IMR-90 (cell line): ENCODE results near the gene GABRB3. TPM values are rescaled to one million over a fixed set of nuclear protein-coding genes. Genes with fewer than 3 reads are reported as not detected.

ENCODE experiments used
- ATAC-seq: fragments of 200-7000 bp; cut with Tn5 transposase; 2 replicates; pipeline ENCODE4 v1.9.1; 2020; ENCODE audit warnings: low read depth, mild to moderate bottlenecking, moderate library complexity
- BruUV-seq: library from RNA; stranded (reverse); fragments of 400-500 nt; replicated peaks from 2 replicates; lab custom pipeline; 2021; lab: Mats Ljungman, UMichigan
- CTCF ChIA-PET: fragments of 300-600 bp; formaldehyde crosslinking; extraction: SDS; loops from one replicate; lab custom pipeline; 2021; ENCODE audit warnings: antibody characterized with exemption; lab: Yijun Ruan, JAX
- POLR2A ChIA-PET: fragments of 300-600 bp; sonication (Branson Sonifier 250); formaldehyde crosslinking; loops from one replicate; lab custom pipeline; 2022; ENCODE audit warnings: antibody characterized with exemption; ENCODE audit not compliant: unreplicated experiment; lab: Charles Lee
- DNase-seq: peaks from one replicate; pipeline ENCODE4 v3.0.0; 2013
- H2AFZ ChIP-seq: replicated peaks from 2 replicates; pipeline ENCODE3; 2013; ENCODE audit warnings: low read length, mild to moderate bottlenecking; ENCODE audit not compliant: poor library complexity
- H2AK5ac ChIP-seq: 2 replicates; pipeline ENCODE4 v1.6.1; 2013; ENCODE audit warnings: low read depth, low read length, inconsistent platforms
- H2AK9ac ChIP-seq: replicated peaks from 2 replicates; pipeline ENCODE3; 2013; ENCODE audit warnings: mild to moderate bottlenecking, low read depth, low read length, moderate library complexity; ENCODE audit not compliant: poor library complexity
- H2BK120ac ChIP-seq: 2 replicates; pipeline ENCODE4 v1.6.1; 2013; ENCODE audit warnings: low read depth, low read length, inconsistent platforms
- H2BK15ac ChIP-seq: 3 replicates; pipeline ENCODE4 v1.6.1; 2013; ENCODE audit warnings: low read depth, low read length, inconsistent platforms
- H2BK20ac ChIP-seq: 2 replicates; pipeline ENCODE4 v1.6.1; 2013; ENCODE audit warnings: low read depth, mild to moderate bottlenecking, inconsistent platforms, low read length, moderate library complexity
- H2BK5ac ChIP-seq: 2 replicates; pipeline ENCODE4 v1.6.1; 2013; ENCODE audit warnings: mild to moderate bottlenecking, low read depth, low read length, inconsistent platforms; ENCODE audit not compliant: poor library complexity, severe bottlenecking
- H3K14ac ChIP-seq: replicated peaks from 2 replicates; pipeline ENCODE4 v1.6.1; 2013; ENCODE audit warnings: low read depth, low read length, inconsistent platforms
- H3K18ac ChIP-seq: 2 replicates; pipeline ENCODE4 v1.6.1; 2013; ENCODE audit warnings: low read depth, low read length, control low read depth
- H3K23ac ChIP-seq: 2 replicates; pipeline ENCODE4 v1.6.1; 2013; ENCODE audit warnings: low read depth, low read length, inconsistent platforms
- H3K27ac ChIP-seq: 2 replicates; pipeline ENCODE4 v1.5.1; 2013; ENCODE audit warnings: mild to moderate bottlenecking, control low read depth, low read length; ENCODE audit not compliant: insufficient read depth
- H3K27me3 ChIP-seq: 2 replicates; pipeline ENCODE4 v1.6.1; 2013; ENCODE audit warnings: low read length; ENCODE audit not compliant: control insufficient read depth, insufficient read depth
- H3K36me3 ChIP-seq: 2 replicates; pipeline ENCODE4 v1.6.1; 2013; ENCODE audit warnings: low read length, mixed read lengths; ENCODE audit not compliant: control insufficient read depth, insufficient read depth
- H3K4ac ChIP-seq: 2 replicates; pipeline ENCODE4 v1.6.1; 2013; ENCODE audit warnings: low read depth, low read length, inconsistent platforms
- H3K4me1 ChIP-seq: 2 replicates; pipeline ENCODE4 v1.6.1; 2013; ENCODE audit warnings: low read length, mixed read lengths; ENCODE audit not compliant: control insufficient read depth, insufficient read depth
- H3K4me2 ChIP-seq: 2 replicates; pipeline ENCODE4 v1.6.1; 2013; ENCODE audit warnings: low read depth, mild to moderate bottlenecking, control low read depth, low read length, moderate library complexity
- H3K4me3 ChIP-seq: 2 replicates; pipeline ENCODE4 v1.5.1; 2013; ENCODE audit warnings: low read depth, mild to moderate bottlenecking, control low read depth, low read length, moderate library complexity; ENCODE audit not compliant: insufficient read depth
- H3K56ac ChIP-seq: 2 replicates; pipeline ENCODE4 v1.6.1; 2013; ENCODE audit warnings: low read length, inconsistent platforms; ENCODE audit not compliant: insufficient read depth; ENCODE audit errors: extremely low read depth
- H3K79me1 ChIP-seq, 2 experiments: 2 replicates each; pipeline ENCODE4 v1.6.1; 2013; ENCODE audit warnings: low read length in 2 of 2, inconsistent platforms in 1 of 2, low read depth in 1 of 2
- H3K9ac ChIP-seq: 2 replicates; pipeline ENCODE4 v1.6.1; 2013; ENCODE audit warnings: low read depth, low read length, control low read depth
- H3K9me1 ChIP-seq: 2 replicates; pipeline ENCODE4 v1.6.1; 2013; ENCODE audit warnings: low read length, inconsistent platforms; ENCODE audit not compliant: insufficient read depth
- H3K9me3 ChIP-seq: 2 replicates; pipeline ENCODE4 v1.6.1; 2013; ENCODE audit warnings: low read length; ENCODE audit not compliant: control insufficient read depth, insufficient read depth
- H4K20me1 ChIP-seq: 2 replicates; pipeline ENCODE4 v1.6.1; 2013; ENCODE audit warnings: low read length, inconsistent platforms; ENCODE audit not compliant: insufficient read depth
- H4K5ac ChIP-seq: 2 replicates; pipeline ENCODE4 v1.6.1; 2013; ENCODE audit warnings: mild to moderate bottlenecking, low read depth, low read length, control low read depth
- H4K8ac ChIP-seq, 2 experiments: 2 replicates each; pipeline ENCODE4 v1.6.1; 2013; ENCODE audit warnings: low read depth in 2 of 2, low read length in 2 of 2, control low read depth in 1 of 2, inconsistent platforms in 1 of 2
- H4K91ac ChIP-seq: 2 replicates; pipeline ENCODE4 v1.6.1; 2013; ENCODE audit warnings: low read depth, low read length, inconsistent platforms; ENCODE audit not compliant: insufficient read depth
- BHLHE40 ChIP-seq: fragments of 150-350 bp; IDR thresholded peaks from 2 replicates; pipeline ENCODE4 v1.6.1; 2016; ENCODE audit warnings: mild to moderate bottlenecking, low read depth, low read length
- CEBPB ChIP-seq: IDR thresholded peaks from 2 replicates; pipeline ENCODE4 v1.6.1; 2012; ENCODE audit warnings: low read depth, low read length, improper control_type of control experiment
- CHD1 ChIP-seq: IDR thresholded peaks from 2 replicates; pipeline ENCODE4 v1.6.1; 2012; ENCODE audit warnings: low read depth, low read length, improper control_type of control experiment
- FOS ChIP-seq: fragments of 150-350 bp; IDR thresholded peaks from 2 replicates; pipeline ENCODE4 v1.6.1; 2016; ENCODE audit warnings: low read depth, low read length
- MAFK ChIP-seq: IDR thresholded peaks from 2 replicates; pipeline ENCODE4 v1.6.1; 2012; ENCODE audit warnings: low read depth, low read length, improper control_type of control experiment
- MAZ ChIP-seq: IDR thresholded peaks from 2 replicates; pipeline ENCODE4 v1.6.1; 2012; ENCODE audit warnings: low read depth, mild to moderate bottlenecking, low read length, improper control_type of control experiment, moderate library complexity, borderline replicate concordance
- NFE2L2 ChIP-seq: fragments of 150-350 bp; IDR thresholded peaks from 2 replicates; pipeline ENCODE4 v1.6.1; 2016; ENCODE audit warnings: low read depth, mild to moderate bottlenecking, low read length
- POLR2A ChIP-seq: IDR thresholded peaks from 2 replicates; pipeline ENCODE4 v1.6.1; 2012; ENCODE audit warnings: mild to moderate bottlenecking, low read depth, low read length
- RAD21 ChIP-seq: IDR thresholded peaks from 2 replicates; pipeline ENCODE4 v1.6.1; 2012; ENCODE audit warnings: low read length, improper control_type of control experiment
- RCOR1 ChIP-seq: IDR thresholded peaks from 2 replicates; pipeline ENCODE4 v1.6.1; 2012; ENCODE audit warnings: mild to moderate bottlenecking, low read length, improper control_type of control experiment; ENCODE audit not compliant: insufficient replicate concordance
- RFX5 ChIP-seq: IDR thresholded peaks from 2 replicates; pipeline ENCODE4 v1.8.0; 2012; ENCODE audit warnings: low read depth, mild to moderate bottlenecking, low read length, moderate library complexity
- SMC3 ChIP-seq: fragments of 150-350 bp; IDR thresholded peaks from 2 replicates; pipeline ENCODE4 v1.6.1; 2016; ENCODE audit warnings: low read depth, mild to moderate bottlenecking, antibody characterized with exemption, low read length, moderate library complexity
- WGBS, 2 experiments: methylation state at CpG; one replicate each; pipeline versions ENCODE4 v1.1.5 to v1.1.7; 2013; ENCODE audit warnings: missing lambda C conversion rate in 2 of 2; ENCODE audit not compliant: insufficient read length in 1 of 2; ENCODE audit errors: extremely low coverage in 2 of 2; 5-methylcytosine and 5-hydroxymethylcytosine counted together
- dilution Hi-C: fragments of 300-500 bp; cut with HindIII; formaldehyde crosslinking; loops from one replicate; pipeline ENCODE4 v1.14.3; 2018; ENCODE audit warnings: low sequenced_read_pairs; ENCODE audit not compliant: unreplicated experiment
- in situ Hi-C: fragments of 300-500 bp; cut with MboI; formaldehyde crosslinking; loops from 3 replicates; pipeline ENCODE4 v1.14.3; 2019; ENCODE audit warnings: low sequenced_read_pairs, inconsistent platforms, mixed read lengths
- intact Hi-C: fragments of 100-400 bp; cut with micrococcal nuclease; formaldehyde crosslinking; loops from 2 replicates; pipeline ENCODE4 v1.10.0; 2022
- polyA plus RNA-seq, 3 experiments: library from polyadenylated mRNA; depleted of rRNA; stranded (reverse); fragments of >200 nt; gene quantifications; 2 replicates each; pipeline ENCODE4 v1.2.3, GENCODE V29; 2012; ENCODE audit warnings: low replicate concordance in 1 of 3
- total RNA-seq: library from RNA; depleted of rRNA; stranded (reverse); fragments of >200 nt; gene quantifications from 2 replicates; pipeline ENCODE4 v1.2.3, GENCODE V29; 2012
- TF ChIP-seq, protein P1 (sequence below): fragments of 150-350 bp; IDR thresholded peaks from 2 replicates; pipeline ENCODE4 v1.6.1; 2016; ENCODE audit warnings: low read depth, mild to moderate bottlenecking, low read length, moderate library complexity, borderline replicate concordance
- TF ChIP-seq, protein P2 (sequence below): conservative IDR thresholded peaks from 2 replicates; pipeline ENCODE4 v1.5.1; 2012; ENCODE audit warnings: mild to moderate bottlenecking, low read depth, low read length, improper control_type of control experiment
- TF ChIP-seq, protein P3 (sequence below): fragments of 150-350 bp; IDR thresholded peaks from 2 replicates; pipeline ENCODE4 v1.6.1; 2017; ENCODE audit warnings: mild to moderate bottlenecking, antibody characterized with exemption, low read length, low read depth

GABRB3 gene
- total and polyA plus RNA-seq, 2 of the 4 experiments (the other 2 are of a cell fraction): 0.36 to 0.54 TPM

GRCh38 chr15:26729030-26729429 lies 43.8 kb downstream of the GABRB3 start:
- Histone ChIP-seq H2BK15ac (no peak overlapping the region), H3K4me3 (no peak overlapping the region), H4K91ac (no peak overlapping the region), H3K36me3 (no peaks in the 10 kb centered on the region), H3K27me3 (no peaks in the 10 kb centered on the region), H3K14ac (no peak overlapping the region), H4K20me1 (no peaks in the 10 kb centered on the region), H3K4me2 (no peak overlapping the region), H3K9me3 (peaks cover 7% of the 10 kb centered on the region), H3K23ac (no peak overlapping the region), H4K5ac (no peak overlapping the region), H2BK20ac (no peak overlapping the region), H3K27ac (no peak overlapping the region), H2AK5ac (no peak overlapping the region), H3K9ac (no peak overlapping the region), H3K18ac (no peak overlapping the region), H2AK9ac (no peak overlapping the region), H3K4me1 (no peaks in the 10 kb centered on the region), H3K9me1 (no peaks in the 10 kb centered on the region), H2AFZ (no peak overlapping the region), H3K79me1 (no peaks in the 10 kb centered on the region), H2BK120ac (no peak overlapping the region), H3K4ac (no peak overlapping the region), H4K8ac (no peak overlapping the region), H3K56ac (no peak overlapping the region), H2BK5ac (no peak overlapping the region)
- in situ Hi-C loops (no loop called here), intact Hi-C loops (no loop called here), dilution Hi-C loops (no loop called here)
- ATAC-seq (no peak), DNase-seq (no peak)
- no TSS peak for BruUV-seq
- TF ChIP-seq CHD1 (no peak), MAFK (no peak), RCOR1 (no peak), POLR2A (no peak), BHLHE40 (no peak), RAD21 (no peak), NFE2L2 (no peak), RFX5 (no peak), CEBPB (no peak), MAZ (no peak), FOS (no peak), SMC3 (no peak)
- TF ChIP-seq, protein P1, sequence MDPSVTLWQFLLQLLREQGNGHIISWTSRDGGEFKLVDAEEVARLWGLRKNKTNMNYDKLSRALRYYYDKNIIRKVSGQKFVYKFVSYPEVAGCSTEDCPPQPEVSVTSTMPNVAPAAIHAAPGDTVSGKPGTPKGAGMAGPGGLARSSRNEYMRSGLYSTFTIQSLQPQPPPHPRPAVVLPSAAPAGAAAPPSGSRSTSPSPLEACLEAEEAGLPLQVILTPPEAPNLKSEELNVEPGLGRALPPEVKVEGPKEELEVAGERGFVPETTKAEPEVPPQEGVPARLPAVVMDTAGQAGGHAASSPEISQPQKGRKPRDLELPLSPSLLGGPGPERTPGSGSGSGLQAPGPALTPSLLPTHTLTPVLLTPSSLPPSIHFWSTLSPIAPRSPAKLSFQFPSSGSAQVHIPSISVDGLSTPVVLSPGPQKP: no peak
- TF ChIP-seq, protein P2, sequence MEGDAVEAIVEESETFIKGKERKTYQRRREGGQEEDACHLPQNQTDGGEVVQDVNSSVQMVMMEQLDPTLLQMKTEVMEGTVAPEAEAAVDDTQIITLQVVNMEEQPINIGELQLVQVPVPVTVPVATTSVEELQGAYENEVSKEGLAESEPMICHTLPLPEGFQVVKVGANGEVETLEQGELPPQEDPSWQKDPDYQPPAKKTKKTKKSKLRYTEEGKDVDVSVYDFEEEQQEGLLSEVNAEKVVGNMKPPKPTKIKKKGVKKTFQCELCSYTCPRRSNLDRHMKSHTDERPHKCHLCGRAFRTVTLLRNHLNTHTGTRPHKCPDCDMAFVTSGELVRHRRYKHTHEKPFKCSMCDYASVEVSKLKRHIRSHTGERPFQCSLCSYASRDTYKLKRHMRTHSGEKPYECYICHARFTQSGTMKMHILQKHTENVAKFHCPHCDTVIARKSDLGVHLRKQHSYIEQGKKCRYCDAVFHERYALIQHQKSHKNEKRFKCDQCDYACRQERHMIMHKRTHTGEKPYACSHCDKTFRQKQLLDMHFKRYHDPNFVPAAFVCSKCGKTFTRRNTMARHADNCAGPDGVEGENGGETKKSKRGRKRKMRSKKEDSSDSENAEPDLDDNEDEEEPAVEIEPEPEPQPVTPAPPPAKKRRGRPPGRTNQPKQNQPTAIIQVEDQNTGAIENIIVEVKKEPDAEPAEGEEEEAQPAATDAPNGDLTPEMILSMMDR: no peak
- TF ChIP-seq, protein P3, sequence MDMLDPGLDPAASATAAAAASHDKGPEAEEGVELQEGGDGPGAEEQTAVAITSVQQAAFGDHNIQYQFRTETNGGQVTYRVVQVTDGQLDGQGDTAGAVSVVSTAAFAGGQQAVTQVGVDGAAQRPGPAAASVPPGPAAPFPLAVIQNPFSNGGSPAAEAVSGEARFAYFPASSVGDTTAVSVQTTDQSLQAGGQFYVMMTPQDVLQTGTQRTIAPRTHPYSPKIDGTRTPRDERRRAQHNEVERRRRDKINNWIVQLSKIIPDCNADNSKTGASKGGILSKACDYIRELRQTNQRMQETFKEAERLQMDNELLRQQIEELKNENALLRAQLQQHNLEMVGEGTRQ: no peak
- WGBS, 2 experiments: 14% methylated on average over 2 of the region's 5 CpGs; no CpG with 5 or more reads in 1 of the 2 experiments
- POLR2A ChIA-PET: no interaction called here
- CTCF ChIA-PET: no interaction called here
